GOT3 (cell line): Measurements from ENCODE around the gene MAN1A1.

Experiments
- DNase-seq: peaks from one replicate; lab custom pipeline; 2025; ENCODE audit warnings: mixed read lengths; lab: John Stamatoyannopoulos, UW

MAN1A1 gene

DNA sequence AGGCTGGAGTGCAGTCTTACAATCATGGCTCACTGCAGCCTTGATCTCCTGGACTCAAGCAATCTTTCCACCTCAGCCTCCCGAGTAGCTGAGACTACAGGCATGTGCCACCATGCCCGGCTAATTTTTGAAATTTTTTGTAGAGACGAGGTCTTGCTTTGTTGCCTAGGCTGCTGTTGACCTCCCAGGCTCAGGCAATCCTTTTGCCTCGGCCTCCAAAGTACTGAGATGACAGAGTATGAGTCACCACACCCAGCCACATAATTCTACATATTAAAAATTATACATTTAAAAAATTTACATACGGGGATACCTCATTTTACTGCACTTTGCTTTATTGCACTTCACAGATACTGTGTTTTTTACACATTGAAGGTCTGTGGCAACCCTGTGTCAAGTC, 115.1 kb downstream of the MAN1A1 start:
- DNase-seq = no peak

DNA sequence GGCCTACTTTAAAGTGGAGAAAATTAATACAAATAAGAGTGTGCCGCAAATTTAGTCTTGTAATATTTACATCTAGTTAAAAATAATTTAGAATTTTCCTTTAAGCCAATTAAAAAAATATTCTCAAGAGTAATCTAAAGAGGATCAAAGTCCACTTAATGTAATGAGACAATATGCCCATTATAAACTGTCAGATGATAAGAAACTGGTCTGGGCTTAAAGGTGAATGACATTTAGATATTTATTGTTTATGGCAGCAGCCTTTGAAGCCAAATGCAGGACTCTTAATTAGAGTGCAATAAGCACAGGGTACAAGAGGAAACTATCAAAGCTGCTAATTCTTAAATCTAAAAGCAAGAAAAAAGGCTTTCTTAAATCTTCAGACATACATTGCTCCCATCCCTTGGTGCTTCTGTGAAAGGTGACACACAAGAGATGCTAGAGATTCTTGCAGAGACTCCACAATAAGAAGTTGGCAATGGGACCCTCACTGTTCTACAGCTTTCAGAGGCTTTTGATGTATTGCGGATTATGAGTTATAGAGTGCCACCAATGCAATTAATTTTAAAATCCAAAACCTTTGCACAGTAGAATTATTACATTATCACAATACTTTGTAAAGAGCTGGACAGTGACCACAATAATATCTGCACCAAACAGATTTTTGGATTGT, 116.1 kb downstream of the MAN1A1 start:
- DNase-seq = no peak

DNA sequence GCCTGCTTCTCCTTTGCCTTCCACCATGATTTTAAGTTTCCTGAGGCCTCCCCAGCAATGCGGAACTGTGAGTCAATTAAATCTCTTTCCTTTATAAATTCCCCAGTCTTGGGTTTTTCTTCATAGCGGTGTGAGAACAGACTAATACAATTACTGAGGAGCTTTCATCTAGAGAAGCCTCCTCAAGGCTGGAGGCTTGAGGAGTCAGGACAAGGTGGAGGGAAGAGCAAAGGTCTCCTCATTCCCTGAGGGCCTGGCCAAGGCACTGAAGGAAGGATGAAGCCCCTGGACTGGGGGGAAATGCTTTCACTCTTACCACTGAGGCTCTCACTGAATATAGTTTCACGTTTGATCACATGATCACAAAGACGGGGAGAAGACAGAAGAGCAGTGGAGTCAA, 118.2 kb downstream of the MAN1A1 start:
- DNase-seq = no peak

DNA sequence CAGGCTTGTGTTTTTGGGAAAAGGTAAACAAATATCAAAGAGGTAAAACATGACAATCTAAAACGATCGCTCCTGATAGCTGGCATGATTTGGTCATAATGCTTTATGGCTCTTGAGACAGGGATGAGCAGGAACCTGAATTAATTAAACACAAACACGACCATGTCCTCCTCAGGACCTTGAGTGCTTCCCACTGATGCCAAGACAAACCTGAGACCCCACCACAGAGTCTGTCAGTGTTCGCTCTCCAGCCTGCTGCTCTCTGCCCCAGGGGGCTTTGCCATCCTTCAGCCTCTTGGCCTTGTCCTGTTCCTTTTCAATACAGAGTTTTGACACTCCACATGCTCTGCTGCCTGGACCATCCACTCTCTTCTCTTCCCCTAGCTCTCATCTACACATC, 119.4 kb downstream of the MAN1A1 start:
- DNase-seq = no peak

DNA sequence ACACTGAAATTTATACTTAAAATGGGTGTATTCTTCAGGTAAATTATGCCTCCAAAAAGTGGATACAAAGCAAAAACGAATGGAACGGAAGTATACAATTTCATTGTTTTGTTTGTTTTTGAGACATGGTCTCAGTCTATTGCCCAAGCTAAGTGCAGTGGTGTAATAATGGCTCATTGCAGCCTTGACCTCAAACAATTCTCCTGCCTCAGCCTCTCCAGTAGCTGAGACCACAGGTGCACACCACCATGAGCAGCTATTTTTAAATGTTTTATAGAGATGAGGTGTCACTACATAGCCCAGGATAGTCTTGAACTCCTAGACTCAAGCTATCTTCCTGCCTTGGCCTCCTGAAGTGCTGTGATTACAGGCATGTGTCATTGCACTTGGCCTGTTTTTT, 122.2 kb downstream of the MAN1A1 start:
- DNase-seq = no peak

DNA sequence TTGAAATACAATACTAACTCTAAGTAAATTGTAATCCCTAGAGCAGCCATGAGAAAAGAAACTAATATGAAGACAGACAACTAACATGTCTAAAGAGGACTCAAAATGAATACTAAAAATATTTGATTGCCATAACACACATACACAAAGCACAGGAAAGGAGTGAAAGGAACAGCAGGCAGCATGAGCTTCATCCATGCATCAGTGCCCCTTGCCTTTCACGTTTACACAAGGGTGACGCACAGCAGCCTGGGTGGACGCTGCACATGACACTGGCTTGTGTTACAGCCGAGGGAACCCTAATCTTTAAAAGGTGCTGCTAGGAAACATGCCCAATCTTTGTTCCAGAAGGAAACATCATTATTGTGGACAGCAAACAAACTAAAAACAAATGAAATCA, 123.5 kb downstream of the MAN1A1 start:
- DNase-seq = no peak

DNA sequence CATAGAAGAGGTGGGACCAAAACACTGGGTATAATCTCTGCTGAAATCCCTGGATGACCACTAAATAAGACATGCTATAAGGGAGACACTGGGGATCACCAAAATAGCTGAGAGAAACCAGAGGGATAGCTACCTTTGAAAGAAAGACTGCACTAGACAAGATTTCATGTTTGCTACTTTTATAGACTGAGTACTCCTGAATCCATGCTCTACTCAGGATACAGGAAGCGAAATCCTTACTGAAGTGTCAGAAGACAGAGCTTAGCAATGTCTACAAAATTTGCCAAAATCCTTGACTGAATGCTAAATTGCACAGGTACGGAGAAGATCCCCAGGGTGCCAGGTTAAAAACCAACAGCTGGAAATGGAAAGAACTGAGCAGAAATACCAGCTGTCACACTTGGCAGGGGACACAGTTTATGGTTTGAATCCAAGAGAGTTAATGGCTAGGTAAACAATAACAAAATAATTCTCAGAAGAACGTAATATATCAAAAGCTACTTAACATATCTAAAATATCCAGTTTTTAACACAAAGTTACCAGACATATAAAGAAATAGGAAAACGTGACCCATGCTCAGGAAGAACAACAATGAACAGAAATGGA, 125.4 kb downstream of the MAN1A1 start:
- no peak for DNase-seq

DNA sequence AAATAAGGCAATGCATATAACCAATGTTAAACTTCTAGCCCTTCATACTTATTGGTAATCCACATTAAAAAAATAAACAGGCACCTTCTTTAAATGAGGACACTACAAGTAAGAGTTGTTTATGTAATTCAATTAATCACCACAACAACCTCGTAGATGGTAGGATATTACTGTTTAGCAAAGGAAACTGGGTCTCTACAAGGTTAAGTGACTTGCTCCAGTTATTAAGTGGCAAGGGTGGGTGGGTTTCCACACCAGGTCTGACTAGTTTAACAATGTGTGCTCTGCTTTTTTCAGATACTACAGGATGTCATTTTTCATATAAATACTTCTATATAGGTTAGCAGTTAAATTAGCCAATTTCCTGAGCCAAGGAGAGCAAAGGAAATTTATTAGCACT, 129.1 kb downstream of the MAN1A1 start:
- DNase-seq = no peak

DNA sequence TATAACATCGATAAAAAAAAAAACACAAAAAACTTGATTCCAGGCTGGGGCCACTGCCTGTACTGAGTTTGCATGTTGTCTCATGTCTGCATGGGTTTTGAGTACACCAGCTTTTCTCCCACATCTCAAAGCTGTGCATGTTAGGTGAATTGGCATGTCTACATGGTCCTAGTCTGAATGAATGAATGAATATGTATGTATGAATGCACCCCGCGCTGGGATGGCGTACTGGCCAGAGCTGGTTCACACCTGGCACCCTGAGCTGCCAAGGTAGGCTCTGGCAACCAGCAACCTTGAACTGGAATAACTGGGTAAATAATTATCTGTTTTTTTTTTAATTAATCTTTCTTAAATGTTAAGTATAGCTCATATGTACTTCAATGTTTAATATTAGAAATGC, 131.0 kb downstream of the MAN1A1 start:
- no peak for DNase-seq

DNA sequence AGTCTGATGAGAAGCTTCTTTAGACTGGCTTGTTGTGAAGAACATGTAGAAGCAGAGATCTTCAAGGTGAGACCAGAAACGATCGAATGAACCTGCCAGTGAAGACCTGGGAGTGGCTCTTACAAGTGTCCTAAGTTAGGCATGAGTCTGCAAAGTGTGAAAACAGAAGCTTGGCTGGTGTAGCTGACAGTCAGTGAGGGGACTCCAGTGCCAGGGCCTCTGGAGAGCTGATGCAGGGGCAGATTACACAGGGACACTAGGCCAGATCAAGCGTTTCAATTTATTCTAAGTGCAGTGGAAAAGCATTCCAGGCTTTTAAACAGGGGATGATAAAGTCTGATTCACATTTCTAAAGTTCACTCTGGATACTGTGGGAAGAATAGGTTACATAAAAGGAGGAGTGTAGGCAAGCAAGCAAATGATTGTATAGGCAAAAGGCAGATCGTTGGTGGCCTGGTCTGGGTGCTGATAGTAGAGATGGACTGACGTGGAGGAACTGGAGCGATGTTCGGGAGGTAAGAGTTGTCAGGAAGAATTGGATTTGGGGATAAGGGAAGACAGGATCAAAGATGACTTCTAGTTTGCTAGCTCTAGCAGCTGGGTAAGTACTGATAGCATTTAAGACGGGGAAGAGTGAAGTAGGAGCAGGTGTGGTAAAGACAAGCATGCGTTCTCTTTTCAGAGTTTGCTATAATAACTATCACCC, 133.5 kb downstream of the MAN1A1 start:
- DNase-seq = no peak

DNA sequence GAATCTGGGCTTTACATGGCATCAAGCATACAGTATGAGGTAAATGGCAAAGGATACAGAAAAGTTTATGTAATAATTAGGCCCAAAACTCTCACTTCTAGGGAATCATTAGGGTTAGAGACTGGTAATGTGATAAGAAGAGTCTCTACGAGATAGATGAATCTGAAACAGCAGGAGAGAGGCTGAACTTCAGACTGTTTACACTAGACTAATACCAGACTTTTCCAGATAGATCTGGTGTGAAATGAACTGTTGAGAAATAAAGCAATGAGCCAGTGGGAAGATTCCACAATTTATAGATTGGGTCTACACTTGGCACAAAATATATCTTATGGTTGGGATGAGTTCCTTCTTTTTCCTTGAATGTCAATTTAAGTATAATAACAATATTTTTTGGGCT, 134.3 kb downstream of the MAN1A1 start:
- no peak for DNase-seq

DNA sequence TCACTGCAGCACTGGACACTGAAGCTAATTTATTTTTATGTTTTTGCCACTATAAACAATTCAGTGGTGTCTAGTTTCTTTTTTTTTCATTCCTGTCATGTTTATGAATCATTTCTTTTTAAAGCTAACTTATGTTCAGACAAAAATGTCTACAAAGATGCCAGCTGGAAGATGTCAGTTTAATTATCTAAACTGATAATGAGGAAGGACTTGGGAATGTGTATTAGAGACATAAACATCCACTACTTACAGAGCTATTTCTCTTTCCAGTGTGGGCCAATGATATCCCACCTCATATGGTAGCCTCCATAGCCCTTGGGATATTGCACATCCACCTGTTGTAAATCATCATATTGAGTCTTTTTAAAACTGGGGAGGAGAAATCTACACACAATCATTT, 139.0 kb downstream of the MAN1A1 start:
- no peak for DNase-seq

DNA sequence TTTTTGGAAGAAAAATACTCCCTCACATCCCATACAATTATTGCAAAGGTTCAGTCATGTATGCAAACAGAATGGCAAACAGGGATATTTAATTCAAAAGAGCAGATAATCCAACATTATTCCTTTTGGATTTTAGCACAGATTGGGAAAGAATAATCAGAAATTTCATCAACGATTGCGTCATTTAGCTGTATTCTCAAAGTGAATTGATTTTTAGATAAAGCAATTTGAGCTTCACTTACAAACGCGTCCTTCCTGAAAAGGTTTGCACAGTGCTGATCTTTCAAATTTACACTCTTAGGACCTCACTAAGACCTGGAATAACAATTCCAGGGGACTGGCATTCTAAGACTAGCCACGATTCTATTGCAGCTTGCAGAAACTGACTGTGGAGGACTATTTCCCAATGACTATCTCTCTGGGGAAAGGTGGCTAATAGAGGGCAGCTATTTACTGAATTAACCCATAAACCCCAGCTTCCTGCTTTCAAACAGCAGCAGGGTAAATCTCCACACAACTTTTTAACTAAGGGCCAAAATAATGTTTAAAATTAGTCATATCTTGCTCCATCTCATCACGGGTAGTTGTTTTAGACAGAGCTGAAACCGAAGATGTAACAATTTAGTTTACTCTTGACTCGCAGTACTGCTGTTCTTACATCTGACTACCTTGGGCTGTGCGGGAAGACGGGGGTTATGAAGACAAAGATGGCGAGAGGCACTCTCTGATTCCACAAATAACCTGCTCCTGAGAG, 139.9 kb downstream of the MAN1A1 start:
- DNase-seq = no peak

DNA sequence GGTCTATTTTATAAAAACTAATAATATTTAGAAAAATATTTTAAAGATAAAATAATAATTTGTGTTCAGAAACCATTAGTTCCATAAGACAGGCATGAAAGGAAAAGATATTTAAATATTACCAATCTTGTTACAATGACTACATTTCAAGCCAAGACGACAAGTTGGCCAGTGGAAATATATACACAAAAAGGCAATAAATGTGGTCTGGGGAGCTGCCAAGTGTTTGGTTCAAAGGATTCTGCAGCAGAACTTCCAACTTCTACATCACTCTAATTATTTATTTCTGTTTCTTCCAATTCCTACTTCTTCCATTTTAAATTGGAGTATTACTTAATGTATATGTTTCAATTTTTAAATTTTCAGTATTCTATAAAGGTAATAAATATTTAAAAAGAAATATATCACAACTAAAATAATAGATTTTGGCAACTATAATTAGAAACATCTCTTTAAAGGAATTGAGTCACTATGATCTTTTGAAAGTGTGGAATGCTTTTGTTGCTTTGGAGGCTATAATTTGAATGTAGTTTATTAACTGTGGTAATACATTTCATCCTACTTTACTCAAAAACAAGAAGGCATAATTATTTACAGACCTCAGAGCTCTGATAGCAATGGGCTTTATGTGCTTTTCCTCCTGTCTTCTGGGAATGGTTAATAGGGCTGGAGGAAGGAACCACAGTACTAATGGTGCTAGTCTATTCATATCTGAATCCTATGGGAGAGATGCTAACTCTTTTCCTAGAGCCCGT, 141.4 kb downstream of the MAN1A1 start:
- no peak for DNase-seq

DNA sequence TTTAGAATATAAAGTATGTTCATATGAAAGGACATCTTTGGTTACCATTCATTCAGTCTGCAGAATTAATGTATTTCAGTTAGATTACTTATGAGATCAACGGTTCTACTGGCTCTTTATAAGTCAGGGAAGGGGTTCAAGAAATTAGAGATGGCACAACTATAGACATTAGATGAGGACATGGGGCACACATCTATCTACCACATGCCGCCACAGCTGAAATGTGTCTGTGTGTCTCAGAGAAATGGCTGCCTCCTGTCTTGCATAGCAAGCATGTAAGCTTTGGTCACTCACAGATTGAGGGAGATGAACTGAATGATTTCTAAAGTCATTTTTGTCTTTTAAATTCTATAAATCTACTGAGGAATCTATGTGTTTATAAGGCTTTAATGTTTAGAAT, 142.2 kb downstream of the MAN1A1 start:
- DNase-seq = no peak

DNA sequence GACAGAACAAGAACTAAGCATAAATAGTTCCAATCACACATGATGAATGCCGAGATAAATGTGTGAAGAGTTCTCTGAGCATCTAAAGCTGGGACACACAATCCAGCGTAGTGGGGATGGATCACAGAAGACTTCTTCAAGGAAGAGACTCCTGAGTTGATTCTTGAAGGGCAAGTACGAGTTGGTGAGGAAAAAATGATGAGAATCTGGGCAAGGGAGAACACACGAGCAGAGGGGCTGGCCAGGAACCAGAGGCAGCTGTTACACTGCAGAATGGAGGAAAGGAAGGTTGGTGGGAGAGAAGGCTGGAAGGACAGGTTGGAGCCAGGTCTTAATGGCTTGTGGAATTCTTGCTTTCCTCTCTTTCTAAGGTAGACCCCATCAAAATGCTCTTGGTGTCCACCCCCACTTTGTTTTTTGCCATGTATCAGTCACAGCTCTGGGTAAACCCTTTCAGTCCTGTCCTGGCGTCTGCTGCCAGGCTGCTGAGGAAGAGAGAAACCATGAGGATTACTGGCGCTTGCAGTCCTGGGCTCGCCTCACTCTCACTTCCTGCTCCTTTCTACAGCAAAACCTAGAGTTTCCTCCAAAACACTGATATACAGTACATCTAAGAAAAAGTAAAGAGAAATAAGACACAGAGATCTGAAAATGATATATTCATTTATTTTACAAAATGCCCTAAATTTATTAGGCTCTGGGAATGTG, 143.5 kb downstream of the MAN1A1 start:
- DNase-seq = no peak

DNA sequence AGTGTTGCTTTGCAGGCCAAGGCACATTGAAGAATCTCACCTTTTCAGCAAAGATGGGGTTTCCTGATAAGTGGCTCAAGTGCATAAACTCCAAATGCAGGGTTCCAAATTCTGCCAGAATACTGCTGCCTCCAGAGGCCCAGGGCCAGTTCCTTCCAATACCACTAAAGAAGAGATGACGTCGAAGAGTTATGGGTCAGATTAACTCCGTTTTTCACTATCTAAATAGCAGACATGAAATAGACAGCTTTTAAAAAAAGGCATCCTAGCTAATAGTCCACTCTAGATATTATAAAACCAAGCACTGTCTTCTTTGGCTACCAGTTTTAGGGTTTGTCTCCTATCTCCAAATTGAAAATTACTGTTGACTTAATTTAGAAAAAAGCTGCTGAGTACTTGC, 144.8 kb downstream of the MAN1A1 start:
- no peak for DNase-seq

DNA sequence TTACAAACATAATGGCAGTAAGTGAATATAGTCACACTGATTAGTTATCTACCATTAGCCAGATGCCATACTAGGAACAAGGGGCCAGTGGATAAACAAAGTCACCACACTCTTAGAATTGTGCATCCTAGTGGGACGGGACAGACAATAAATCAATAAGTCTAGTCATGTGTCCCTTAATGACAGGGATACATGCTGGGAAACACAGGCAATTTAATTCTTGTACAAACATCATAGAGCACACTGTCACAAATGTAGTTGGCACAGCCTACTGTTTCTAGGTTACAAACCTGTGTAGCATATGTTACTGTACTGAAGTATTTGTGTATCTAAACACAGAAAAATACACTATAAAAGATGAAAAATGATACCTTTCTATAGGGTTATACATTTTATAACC, 148.1 kb downstream of the MAN1A1 start:
- DNase-seq = no peak

DNA sequence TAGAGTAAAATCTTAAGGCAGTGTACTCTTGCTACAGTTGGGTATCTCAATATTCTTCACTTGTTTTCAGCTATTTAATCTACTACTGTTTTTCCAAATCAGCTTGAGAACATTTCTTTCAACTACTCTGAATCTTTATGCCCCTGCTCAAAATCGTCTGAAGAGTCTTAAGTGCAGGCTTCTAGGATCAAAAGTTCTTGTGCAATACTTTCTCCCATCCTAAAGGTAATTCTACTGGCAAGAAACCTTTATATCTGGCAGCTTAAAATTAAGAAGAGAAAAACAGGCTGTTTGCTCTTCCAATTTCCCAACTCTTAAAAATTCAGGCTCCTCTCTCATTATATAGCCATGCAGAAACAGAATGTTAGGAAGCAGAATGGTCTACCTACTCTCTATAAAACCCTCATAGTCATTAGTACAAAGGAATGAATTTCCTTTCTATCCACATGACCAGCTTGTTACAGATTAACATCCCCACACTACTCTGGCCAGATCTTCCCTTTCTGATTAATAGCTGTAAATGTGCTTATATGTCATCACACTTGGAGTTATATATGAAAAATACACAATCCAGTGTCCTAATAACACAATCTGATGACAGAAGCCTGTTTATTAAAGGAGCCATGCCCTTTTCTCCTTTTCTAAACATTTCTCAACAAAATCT, 148.9 kb downstream of the MAN1A1 start:
- no peak for DNase-seq

DNA sequence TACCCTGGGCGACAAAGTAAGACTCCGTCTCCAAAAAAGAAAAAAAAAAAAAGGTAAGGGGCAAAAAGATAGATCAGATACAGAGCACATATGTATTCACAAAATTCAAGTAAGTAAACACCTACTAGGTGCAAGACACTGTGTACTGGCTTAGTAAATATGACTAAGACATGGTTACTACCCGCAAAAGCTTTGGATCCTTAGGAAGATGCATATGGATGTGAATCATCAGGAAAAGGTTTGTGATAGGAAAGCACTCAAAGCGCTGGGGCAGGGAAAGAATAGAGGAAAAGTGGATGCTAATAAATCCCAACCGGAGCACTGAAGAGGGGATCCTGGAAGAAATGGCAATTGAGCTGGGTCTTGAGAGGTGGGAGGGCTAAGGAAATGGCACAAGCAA, 152.3 kb downstream of the MAN1A1 start:
- no peak for DNase-seq

DNA sequence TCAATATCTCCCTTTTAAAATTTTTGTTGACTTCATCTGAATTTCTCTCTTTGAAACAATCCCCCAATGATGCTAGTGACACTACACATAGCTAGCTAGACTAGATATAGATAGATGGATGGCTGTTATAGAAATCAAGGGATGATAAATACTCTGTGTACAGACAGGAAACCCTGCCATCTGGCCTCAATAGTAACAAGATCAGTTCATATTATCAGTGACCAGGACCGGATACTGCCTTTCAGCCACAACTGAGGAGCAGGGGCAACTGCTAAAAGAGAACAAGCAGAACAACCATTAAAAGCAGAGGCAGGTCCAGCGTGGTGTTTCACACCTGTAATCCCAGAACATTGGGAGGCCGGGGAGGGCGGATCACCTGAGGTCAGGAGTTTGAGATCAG, 152.8 kb downstream of the MAN1A1 start:
- no peak for DNase-seq
